Dermis blood vessel endothelial cell (primary cell): ENCODE data around the gene TNNT1. TPM values are rescaled to one million over a fixed set of nuclear protein-coding genes. Genes with fewer than 3 reads are reported as not detected.

Experiments used
- DNase-seq: peaks from one replicate; pipeline ENCODE4 v3.0.0; 2010
- total RNA-seq: library from RNA; depleted of rRNA; stranded (reverse); fragments of >200 nt; gene quantifications from 2 replicates; pipeline ENCODE4 v1.2.3, GENCODE V29; 2014

The TNNT1 gene
- total RNA-seq, 1 donor from 2014 or later, result 1.7 TPM

DNA sequence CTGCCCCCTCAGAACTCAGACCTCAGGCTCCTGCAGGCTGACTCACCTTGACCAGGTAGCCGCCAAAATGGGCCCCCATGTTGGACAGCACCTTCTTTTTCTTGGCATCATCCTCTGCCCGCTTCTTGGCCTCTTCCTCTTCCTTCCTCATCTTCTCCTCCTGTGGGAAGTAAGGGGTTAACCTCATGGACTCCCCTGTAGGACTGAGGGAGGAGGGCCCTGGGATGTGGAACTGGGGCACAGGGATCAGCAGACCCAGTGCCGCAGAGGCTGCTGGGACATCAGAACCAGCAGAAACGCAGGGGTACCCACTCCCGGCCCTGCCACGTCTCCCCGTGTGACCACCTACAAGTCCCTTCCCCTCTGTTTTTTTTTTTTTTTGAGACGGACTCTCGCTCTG is 11.1 kb downstream of the TNNT1 start:
- DNase-seq, result no peak

GRCh38 chr19:55136399-55137102 is 12.5 kb downstream of the TNNT1 start:
- no peak for DNase-seq

DNA sequence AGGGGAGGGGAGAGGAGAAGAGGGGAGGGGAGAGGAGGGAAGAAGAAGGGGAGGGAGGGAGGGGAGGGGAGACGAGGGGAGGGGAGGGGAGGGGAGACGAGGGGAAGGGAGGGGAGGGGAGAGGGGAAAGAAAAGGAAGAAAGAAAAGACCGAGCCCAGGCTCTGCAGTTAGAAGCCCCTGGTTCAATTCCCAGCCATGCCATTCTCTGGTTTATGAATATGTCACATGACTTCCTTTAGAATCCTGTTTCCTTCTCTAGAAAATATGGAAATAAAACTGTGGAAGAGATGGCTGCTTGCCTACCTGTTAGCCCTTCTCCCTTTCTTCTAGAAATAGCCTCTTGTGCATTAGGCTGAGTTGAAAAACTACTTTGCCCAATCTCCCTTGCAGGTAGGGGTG is 14.3 kb downstream of the TNNT1 start:
- DNase-seq, result no peak

GRCh38 chr19:55133639-55134444 is 15.2 kb downstream of the TNNT1 start:
- no peak for DNase-seq

- DNase-seq, result peak; percentile 29
These were observed 16.4 kb downstream of the TNNT1 start for GRCh38 chr19:55132453-55133129.

DNA sequence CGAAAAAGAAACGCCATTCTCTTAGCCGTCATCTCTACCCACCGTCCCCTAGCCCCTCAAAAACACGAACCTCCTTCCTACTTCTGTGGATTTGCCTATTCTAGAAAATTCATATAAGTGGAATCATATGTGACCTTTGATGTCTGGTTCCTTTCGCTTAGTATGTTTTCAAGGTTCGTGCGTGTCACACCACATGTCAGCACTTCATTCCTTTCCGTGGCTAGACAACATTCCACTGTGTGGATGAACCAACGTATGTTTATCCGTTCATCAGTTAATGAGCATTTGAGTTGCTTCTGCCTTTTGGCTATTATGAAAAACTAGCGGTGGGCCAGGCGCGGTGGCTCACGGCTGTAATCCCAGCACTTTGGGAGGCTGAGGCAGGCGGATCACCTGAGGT is 17.6 kb downstream of the TNNT1 start:
- no peak for DNase-seq

GRCh38 chr19:55119053-55119452 is 30.0 kb downstream of the TNNT1 start:
- no peak for DNase-seq

GRCh38 chr19:55118401-55118991 is 30.5 kb downstream of the TNNT1 start:
- DNase-seq, result no peak

GRCh38 chr19:55117663-55118391 is 31.2 kb downstream of the TNNT1 start:
- DNase-seq, result peak; percentile 99

DNA sequence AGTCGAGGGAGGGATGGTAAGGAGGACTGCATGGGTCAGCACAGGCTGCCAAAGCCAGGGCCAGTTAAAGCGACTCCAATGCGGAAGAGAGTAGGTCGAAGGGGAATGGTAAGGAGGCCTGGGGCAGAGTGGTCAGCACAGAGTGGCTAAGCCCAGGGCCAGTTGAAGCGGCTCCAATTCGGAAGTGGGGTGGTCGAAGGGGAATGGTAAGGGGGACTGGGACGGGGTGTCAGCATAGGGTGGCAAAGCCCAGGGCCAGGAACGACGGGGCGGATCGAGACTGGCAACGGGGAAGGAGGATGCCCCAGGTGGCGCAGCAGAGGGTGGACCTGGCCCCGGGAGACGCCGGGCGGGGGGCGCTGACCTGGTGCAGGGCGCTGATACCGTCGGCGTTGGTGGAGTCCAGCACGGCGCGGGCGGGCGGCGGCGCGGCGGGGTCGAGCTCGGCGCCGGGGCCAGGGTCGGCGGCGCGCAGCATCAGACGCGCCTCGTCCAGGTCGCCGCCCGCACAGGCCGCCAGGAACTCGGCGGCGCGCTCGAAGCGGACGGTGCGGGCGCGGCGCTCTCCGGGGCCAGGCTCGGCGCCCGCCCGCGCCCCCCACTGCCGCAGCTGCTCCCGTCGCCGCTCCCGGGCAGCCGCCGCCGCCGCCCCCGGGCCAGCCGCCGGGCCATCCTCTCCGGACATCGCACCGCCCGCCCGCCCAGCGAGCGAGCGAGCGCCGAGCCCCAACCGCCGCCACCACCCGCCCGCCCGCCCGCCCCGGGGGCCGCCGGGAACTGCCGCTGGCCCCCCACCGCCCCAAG is 31.9 kb downstream of the TNNT1 start, which contains the start of gene PPP1R12C:
Gene PPP1R12C (minus strand): TSS at position 779 of the 804 bp plus-strand sequence. CDS start 94 bp downstream, at position 685.
- peak; percentile 30 for DNase-seq

DNA sequence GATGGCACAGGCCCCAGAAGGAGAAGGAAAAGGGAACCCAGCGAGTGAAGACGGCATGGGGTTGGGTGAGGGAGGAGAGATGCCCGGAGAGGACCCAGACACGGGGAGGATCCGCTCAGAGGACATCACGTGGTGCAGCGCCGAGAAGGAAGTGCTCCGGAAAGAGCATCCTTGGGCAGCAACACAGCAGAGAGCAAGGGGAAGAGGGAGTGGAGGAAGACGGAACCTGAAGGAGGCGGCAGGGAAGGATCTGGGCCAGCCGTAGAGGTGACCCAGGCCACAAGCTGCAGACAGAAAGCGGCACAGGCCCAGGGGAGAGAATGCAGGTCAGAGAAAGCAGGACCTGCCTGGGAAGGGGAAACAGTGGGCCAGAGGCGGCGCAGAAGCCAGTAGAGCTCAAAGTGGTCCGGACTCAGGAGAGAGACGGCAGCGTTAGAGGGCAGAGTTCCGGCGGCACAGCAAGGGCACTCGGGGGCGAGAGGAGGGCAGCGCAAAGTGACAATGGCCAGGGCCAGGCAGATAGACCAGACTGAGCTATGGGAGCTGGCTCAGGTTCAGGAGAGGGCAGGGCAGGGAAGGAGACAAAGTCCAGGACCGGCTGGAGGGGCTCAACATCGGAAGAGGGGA is 32.7 kb downstream of the TNNT1 start:
- DNase-seq, result peak; percentile 58

DNA sequence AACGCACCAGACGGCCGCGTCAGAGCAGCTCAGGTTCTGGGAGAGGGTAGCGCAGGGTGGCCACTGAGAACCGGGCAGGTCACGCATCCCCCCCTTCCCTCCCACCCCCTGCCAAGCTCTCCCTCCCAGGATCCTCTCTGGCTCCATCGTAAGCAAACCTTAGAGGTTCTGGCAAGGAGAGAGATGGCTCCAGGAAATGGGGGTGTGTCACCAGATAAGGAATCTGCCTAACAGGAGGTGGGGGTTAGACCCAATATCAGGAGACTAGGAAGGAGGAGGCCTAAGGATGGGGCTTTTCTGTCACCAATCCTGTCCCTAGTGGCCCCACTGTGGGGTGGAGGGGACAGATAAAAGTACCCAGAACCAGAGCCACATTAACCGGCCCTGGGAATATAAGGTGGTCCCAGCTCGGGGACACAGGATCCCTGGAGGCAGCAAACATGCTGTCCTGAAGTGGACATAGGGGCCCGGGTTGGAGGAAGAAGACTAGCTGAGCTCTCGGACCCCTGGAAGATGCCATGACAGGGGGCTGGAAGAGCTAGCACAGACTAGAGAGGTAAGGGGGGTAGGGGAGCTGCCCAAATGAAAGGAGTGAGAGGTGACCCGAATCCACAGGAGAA is 33.5 kb downstream of the TNNT1 start:
- peak; percentile 39 for DNase-seq

- DNase-seq, result no peak
These were observed 34.4 kb downstream of the TNNT1 start for GRCh38 chr19:55114566-55115145.

DNA sequence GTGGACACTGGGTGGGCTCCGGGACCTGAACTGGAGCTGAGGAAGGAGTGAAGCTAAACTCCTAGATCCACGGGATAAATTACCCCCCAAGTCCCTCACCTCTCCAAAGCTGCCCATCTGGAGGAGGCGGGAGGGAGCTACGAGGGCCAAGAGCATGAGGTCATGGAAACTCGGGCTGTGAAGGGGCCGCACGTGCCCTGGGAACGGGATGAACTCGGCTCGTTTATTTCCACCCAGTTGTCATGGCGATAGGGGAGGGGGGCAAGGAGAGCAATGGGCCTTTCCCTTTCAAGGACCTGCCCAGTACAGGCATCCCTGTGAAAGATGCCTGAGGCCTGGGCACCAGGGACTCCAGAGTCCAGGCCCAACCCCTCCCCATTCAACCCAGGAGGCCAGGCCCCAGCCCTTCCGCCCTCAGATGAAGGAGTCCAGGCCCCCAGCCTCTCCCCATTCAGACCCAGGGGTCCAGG is 35.4 kb downstream of the TNNT1 start:
- DNase-seq, result peak; percentile 94

- no peak for DNase-seq
These were observed 36.0 kb downstream of the TNNT1 start for GRCh38 chr19:55112777-55113569.

GRCh38 chr19:55112246-55112776 is 36.7 kb downstream of the TNNT1 start:
- DNase-seq, result no peak

- no peak for DNase-seq
These were observed 37.7 kb downstream of the TNNT1 start for GRCh38 chr19:55111238-55111831.
